Measurements from ENCODE around the gene KCNIP2.

DNA sequence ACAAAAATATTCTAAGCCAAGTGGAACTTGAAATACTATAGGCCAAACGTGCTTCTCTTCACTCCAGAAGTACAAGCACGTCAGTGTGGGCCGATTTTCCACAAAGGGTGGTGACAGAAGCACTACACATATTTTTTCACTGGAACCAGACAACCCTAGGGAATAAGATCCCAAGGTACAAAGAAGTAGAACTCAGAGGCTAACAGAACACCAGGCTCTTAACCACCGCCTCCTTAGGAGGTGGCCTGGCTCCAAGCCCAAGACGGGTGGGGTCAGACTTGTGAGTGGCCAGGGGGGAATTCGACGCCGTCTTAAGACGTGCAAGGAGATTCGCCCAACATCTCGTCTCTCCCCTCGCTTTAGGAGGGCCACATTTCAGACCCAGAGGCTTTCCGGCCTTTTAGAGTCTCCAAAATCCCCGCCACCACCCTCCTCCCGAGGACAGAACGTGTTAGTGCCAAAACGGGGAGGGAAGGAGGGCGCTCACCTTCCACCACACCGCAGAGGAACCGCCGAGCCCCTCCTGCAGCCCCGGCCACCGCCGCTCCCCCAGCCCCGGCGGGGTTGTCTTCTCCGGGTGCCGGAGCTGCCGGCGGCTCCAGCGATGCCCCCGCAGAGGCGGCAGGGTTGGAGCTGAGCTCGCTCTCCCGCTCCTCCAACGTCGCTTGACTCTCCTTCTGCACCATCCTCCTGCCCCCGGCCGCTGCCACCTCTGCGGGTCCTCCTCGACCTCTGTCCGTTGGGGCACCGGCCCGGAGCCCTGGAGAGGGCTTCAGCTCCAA is 26.1 kb downstream of the KCNIP2 start:
- TF ChIP-seq GATA2 (IDR thresholded peaks at IDR 0.05; ENCODE audit: low read depth, low read length) (no peak), GATA3 (IDR thresholded peaks at IDR 0.05; ENCODE audit: low read depth, low read length) (no peak)

Measured in SH-SY5Y (cell line).